Stimulated activated CD4-positive, alpha-beta T cell treated with anti-CD3 and anti-CD28 coated beads, Interleukin-1b, Interleukin-23, amount 100 ng/mL, for 1 hour (primary cell): Measurements from ENCODE around the gene APOO.

Source experiments
- DNase-seq, 2 donors: peaks; one replicate each; pipeline ENCODE4 v3.0.0-alpha.2; 2020; ENCODE audit warnings: low read depth in 2 of 2

APOO gene

DNA sequence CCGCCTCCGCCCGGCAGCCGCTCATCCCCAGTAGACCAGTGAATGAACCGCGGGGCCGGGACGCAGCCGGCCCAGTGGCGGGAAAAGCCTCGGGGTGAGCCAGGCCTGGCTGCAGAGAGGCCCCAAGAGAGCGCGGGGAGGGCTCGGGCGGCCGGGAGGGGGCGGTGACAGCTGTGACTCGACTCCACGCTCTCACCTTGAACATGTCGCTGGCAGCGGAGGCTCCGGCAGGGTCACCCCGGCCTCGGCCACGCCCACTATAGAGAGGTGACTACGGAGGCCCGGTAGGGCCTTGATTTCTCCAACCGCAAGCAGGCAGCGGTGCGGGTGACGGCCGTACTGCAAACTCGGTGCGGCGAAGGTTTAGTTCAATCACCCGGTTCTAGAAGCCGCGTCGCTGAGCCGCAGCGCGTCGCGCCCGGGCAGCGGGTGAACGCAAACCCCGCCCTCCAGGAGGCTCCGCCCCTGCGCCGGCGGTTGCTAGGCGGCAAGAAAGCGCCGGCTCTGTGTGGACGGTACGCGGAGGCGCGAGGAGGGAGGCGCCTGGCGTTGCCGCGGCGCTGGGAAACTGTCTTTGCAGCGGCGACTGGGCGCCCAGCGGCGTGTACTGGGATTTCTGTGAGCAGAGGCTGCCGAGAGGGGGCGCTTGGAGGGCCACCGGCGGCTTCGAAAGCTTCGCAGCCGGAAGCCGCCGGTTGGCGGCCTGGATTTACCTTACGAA lies at the start of gene APOO, which contains the start of gene CXorf58:
Gene APOO, minus strand, starts transcription at position 441 of the 721 bp plus-strand sequence. Its CDS starts 236 bp downstream, at position 205.
Gene CXorf58, plus strand, starts transcription at position 509 of the 721 bp plus-strand sequence. CDS start 2,297 bp downstream, outside the sequence.
- DNase-seq: peak; percentile 70 to 79

DNA sequence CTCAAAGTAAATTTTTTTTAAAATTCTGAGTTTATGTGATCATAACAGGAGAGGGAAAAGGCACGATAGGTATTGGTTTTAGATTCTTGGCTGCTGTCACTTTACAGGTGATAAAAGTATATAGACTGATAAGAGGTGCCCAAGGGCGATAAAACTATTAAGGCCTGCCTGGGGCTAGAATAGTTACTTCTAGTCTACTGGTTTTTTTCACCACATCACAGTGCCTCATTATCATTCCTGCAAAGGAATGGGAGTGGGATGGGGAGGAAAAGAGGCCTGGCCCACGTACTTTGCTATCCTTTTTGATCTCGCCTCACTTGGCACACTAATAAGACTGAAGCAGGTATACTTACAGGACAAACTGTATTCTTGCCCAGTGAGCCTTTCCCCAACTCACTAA lies 46.7 kb upstream of the APOO start:
- DNase-seq: no peak

DNA sequence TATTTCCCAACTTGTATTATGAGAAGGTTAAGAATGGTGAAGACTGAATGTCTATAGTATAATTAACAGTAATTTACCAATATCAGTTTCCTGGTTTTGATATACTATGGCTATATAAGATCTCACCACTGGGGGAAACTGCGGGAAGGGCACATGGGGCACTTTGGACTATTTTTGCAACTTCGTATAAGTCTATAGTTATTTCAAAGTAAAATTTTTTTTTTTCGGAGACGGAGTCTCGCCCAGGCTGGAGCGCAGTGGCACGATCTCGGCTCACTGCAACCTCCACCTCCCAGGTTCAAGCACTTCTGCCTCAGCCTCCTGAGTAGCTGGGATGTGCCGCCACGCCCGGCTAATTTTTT lies 46.2 kb upstream of the APOO start:
- no peak for DNase-seq

DNA sequence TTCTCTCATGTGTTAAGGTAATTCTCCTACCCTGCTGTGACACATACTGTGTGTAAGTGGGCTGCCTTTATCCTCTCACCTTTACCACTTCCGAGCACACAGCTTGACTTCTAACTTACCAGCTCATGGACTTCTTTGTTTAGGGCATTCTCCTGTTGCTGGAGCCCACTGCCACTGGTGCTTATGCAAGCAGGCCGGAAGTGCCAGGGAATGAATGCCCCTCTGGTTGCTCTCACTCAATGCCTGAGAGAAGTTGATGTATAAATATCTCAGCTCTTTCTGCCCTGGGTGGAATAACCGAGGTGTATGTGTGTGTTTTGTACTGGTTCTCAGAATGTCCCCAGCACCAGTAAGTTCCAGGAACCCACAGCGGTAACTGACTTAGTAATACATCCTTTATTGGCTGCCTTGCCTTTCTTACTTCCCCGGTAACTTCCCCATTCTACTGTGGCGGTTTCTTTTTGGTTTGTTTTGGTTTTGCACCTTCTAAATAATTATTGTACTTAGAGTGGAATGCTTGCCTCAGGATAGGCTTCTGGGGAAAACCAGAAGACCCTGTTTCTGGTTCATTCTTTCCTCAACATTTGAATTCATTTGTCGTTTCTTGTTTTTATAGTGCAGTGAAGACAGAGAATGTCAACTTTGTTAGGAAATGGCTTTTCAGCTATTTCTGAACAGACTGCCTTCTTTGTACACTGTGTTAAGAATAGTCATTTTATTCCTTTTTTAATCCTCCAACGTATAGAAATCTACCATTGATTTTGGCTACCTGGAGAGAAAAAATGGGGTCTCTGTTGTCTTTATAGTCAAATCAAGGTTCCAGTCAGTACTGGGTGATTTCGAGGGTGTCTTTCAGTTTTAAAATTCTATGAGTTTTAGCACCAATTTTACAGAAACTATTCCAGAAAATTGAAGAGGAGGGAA lies 45.5 kb upstream of the APOO start:
- DNase-seq: peak in 1 of 2 donors; percentile 1

DNA sequence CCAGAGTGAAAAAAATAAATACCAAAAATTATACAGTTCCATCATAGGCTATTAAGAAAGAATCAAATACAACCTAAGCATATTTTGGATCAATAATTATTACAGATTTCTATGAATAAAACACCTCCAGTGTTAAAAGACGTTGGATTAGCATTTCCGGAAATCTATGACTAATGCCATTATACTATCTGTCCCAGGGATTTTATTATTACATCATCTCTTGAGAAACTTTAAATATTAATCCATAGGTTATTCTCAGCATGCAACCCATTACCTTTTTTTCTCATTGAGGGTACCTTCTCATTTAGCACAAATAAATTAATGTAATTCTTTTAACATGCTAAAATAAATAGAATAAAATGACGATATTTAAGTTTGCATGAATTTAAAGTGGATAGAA lies 44.7 kb upstream of the APOO start:
- DNase-seq: no peak

DNA sequence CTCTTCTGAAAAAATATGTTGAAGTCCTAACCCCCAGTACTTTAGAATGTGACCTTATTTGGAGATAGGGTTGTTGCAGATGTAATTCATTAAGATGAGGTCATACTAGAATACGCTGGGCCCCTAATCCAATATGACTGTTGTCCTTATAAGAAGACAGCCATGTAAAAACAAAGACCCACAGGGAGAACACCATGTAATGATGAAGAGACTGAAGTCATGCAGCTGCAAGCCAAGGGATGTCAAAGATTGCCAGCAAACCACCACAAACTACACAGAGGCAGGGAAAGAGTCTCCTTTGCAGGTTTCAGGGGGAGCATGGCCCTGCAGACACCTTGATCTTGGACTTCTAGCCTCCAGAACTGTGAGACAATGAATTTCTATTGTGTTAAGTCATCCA lies 37.5 kb upstream of the APOO start:
- no peak for DNase-seq

DNA sequence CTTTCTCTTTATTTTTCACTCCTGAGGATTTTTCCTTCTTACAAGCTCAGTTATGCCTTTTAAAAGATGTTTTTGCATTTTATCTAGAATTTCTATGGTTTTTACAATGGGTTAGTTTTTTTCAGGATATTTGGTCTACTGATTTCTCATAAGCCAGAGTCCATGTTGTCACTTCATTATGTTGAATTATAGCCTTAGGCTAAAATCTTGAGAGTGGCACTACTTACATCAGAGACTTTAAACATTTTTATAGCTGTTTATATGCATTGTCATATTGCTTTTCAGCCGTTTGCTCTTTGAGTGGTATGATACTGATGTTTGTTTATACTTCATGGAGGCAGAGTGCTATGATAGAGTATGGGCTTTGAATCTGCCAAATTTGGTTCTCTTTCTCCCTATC lies 36.5 kb upstream of the APOO start:
- DNase-seq: no peak

DNA sequence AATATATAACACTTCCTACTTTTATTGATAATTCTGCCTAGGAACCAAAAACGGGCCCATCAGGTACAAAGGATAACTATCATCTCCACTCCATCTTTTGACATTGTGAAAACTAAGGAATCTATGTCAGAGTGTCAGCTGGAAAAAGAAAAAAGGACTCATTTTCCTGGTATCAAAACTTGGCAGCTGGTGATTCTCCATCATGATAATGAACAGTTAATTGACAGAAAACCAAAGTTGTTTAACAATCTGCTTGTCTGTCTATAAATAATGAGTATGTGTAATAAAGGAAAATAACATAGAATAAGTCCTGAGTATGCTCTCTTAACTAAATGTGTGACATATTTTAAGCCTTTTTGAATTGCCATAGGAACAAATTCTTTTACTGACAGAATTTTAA lies 31.5 kb upstream of the APOO start:
- no peak for DNase-seq

DNA sequence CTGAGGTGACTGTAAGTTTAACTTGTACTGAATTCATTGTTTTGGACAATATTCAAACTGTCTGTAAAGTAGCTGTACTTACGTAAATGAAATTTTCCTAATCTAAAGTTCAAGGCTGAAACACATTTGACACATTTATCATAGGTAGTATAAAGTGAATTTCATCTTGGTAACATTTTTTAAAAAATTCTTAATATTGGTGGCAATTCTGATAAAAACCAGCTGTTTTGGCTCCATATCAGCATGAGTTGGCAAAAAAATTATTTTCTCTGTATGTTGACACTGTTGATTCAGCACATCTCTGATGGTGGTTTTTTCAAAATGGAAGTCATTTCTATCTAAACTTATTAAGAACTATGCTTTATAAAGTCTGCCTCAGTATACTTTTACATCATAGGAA lies 31.0 kb upstream of the APOO start:
- no peak for DNase-seq

DNA sequence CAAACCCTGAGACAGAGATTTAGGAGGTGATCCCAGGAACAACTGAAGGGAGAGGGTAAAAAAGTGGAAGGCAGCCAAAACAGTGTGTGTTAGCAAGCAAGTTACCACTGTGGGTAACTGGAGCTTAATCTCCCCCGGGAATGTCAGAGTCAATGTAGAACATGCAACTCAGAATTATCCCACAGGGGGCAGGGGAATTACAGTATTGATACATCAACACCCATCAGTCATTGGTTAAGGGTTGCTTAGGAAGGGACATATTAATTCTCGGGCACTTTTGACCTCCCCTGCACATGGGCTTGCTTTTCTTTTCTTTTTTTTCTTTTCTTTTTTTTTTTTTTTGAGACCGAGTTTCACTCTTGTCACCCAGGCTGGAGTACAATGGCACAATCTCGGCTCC lies 29.4 kb upstream of the APOO start:
- no peak for DNase-seq

DNA sequence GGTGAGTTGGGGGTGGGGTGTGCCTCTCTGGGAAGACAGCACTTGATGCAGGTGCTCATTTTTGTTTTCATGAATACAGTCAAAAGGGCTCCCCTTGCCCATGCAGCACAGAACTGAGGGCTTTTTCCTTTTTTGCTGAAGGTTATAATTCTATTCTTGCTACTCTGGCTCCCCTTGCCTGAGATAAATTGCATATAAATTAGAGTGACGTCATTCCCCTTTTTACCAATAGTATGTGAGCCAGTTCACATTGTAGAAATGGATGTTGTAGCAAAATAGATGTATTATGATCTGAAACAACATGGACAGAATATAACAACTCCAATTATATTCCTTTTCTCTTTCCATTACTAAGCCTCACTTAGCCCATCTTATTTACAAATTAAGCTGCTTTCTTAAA lies 28.4 kb upstream of the APOO start:
- no peak for DNase-seq

DNA sequence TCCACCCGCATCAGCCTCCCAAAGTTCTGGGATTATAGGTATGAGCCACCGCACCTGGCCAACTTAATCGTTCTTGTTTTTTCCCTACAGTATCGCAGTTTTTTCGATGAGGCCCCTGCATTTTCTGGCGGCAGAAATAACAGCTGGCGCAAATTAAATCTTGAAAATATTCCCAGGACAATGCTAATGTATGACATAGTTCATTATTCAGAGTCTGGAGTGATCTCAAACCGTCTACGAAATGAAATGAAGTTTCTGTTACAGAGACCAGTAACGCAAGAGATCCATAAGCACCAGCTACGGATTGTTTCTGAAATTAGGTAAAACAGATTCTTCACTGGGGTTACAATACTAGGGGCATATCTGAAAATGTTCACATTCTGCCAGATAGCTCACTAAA lies 27.4 kb upstream of the APOO start:
- no peak for DNase-seq

DNA sequence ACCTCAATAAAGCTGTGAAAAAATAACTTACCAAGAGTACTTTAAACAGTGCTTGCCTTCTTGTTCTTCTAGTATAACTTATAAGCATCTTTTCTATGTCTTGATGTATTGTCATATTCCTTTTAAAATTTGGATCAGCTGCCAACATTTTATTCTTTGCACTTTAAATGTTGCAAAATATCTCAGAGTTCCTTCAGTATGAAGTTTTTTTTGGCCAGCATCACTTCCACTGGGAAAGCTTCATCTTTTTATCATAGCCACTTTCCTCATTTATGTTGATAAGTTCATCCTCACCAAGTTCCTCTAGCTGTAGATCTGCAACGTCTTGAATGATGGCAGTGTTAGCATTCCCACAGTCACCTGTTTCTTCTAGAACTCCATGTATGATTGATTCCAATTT lies 24.3 kb upstream of the APOO start:
- no peak for DNase-seq

DNA sequence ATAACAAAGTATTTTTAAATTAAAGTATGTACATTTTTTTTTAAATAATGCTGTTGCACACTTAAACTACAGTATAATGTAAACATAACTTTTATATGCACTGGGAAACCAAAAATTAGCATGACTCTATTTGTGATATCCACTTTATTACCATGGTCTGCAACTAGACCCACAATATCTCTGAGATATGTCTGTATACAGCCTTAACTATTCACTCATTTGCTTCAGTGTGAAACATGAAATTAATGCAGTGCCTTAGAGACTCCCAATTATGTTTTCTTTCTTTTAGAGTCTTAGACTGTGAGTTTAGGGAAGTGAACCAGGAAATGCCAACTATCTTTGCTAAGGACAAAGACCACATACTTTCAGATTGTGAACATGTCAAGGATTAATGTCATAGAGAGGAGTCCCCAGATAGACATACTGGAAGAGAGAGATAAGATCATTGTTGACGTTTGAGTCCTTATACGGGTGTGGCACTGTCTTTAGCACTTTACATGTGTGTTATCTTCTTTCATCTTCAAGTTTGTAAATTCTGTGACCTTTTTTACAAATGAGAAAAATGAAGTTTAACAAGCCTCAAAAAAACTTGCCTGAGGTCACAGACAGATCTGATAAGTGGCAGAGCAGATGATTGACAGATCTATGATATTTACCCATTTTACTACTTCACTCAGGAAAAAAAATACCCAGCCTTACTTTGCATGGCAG lies 23.3 kb upstream of the APOO start:
- DNase-seq: no peak

DNA sequence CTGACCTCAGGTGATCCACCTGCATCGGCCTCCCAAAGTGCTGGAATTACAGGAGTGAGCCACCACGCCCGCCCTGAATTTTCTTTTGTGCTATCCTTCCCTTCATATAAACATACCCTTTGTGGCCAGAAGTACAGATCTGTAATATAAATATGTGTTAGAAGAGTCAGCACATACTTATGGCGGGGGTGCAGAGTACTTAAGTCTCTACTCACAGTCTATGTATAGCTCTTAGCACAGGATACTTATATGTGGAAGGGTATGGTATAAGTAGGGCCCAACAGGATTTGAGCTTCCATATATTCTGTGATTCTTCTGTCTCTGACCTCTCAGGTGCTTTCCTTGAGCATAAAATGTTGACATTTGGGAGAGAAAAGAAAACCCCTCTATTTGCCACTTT lies 18.3 kb upstream of the APOO start:
- DNase-seq: no peak

DNA sequence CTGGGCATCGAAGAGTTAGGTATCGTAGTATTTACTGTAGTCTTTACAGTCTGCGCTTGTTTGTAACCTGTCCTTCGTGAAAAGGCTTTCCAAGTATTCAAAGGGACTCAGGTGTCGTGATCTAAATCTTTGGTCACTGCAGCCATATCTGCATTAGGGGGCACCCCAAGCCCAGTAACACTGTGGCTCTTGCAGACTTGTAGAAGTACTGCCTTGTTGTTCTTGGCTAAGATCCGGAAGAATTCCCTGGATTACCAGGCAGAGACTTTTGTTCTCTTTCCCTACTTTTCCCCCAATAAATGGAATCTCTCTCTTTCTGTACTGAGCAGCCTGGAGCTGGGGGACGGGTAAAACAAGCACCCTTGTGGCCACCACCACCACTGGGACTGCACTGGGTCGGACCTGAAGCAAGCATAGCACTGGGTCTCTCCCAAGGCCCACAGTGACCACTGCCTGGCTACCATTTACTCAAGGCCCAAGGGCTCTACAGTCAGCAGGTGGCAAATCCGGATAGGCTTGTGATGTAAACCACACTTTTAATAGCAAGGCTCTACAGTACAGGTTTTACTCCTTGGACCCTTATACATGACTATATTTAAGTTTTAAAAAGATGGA lies 12.1 kb upstream of the APOO start:
- DNase-seq: no peak

DNA sequence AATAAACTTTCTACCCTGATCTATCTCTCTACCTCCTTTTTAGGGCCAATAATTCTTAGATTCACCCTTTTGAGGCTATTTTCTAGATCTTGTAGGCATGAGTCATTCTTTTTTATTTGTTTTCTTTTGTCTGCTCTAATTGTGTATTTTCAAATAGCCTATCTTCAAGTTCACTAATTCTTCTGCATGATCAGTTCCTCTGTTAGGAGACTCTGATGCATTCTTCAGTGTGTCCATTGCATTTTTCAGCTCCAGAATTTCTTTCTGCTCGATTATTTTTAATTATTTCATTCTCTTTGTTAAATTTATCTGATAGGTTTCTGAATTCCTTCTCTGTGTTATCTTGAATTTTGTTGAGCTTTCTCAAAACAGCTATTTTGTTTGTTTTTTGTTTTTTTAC lies 11.4 kb upstream of the APOO start:
- DNase-seq: no peak

DNA sequence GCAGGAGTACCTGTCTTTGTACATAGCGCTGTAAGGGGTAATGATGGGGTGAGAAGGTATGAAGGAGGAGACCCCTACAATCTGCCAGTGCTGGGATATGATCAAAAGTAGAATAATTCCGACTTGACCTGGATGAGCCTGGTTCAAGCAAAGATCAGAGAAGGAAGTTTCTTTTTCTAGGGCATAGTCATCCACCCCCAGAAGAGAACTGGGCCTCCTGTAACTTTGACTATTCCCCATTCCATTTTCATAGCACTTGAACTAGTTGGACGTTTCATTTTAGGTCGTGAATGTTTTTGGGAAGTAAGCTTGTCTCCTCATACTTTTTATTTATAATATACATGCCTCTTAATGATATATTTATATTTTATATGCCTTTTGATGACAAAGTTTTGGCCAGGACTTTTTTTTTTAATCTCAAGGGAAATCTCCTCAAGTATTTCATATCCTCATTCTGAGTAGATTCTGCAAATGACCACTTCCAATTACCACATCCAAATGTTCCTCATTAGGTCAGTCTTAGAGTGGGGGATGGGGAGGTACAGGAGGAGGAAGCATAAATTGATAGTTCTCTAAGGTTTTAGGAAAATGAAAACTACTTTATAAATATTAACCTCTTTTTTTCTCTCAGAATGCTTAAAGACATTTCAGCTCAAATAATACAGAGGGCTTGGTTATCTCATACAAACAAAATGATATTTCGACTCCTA lies 3.5 kb upstream of the APOO start:
- DNase-seq: no peak

DNA sequence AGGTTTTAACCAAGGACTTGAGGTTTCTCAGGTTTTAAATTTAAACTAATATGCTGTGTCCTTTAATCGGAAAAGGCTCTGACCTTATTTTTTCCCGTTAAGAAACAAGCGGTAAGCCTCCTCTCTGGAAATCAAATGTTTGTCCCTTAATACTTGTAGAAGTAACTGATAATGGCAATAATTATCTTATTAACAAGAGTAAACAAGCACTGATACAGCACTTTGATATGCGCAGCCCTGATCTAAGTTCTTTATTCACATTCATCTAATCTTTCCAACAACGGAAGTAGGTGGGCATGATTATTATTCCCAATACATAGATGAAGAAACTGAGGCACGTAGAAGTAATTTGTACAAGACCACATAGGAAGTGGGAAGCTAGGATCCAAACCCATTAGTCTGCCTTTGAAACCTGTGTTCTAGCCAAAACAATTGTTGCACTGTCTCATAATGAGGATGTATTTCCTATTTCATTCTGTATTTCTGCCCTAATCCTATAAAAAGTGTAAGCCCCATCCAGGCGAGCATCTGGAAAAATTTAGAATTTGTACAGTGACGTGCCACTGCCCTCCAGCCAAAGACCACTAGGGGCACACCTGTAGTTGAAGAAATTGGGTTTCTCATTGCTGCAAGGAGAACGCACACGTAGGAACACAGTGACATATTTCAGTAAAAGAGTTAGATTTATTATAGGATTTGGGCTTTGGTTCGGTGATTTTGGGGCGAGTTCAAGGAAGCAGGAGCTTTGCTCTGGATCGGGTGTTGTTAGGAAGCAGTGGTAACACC lies 674 bp upstream of the APOO start:
- DNase-seq: no peak

DNA sequence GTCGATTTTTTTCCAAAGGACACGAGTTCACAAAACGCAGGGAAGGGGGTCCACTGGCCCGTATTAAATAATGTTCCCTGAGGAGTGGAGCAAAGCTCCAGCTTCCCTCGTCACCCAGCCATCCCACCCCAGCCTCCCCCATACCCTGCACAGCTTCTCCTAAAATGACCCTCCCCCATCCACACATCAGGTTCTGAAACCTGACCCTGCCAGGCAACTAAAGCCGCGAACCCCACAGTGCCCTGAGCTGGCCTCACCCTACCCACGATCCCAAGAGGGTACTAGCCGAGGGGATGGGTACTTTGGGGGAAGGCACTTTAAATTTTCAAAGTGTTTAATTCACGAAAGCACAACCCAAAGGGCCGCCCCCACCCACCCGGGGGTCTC lies 634 bp downstream of the APOO start:
- no peak for DNase-seq

DNA sequence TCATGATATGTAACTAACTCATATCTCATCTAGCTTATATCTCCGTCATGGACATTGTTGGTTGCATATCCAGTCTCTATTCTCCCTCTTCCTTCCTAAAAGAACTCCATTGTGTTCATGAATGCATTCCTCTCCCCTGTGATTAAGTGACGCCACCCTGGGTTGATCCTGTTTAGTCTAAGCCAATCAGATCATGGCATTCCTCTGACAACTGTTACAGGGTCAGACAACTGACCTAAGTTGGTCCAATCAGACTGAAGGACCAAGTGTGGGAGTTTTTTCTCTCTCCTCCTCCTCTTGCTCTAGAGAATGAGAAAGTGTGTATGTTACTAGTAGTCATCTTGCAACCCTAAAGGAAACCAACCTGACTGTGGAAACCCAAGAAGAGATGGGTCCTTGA lies 3.6 kb downstream of the APOO start:
- no peak for DNase-seq
